Stimulated activated CD4-positive, alpha-beta T cell treated with anti-CD3 and anti-CD28 coated beads, Interleukin-1b, Interleukin-23, amount 100 ng/mL, for 1 hour (primary cell): ENCODE results near the gene EFCAB8.
"Not testable (repeated sequence)": the region's sequence is repeated elsewhere in the genome, so short reads cannot be mapped to it uniquely, and the experiment has no call there.

Experiments
- DNase-seq, 2 donors: peaks; one replicate each; pipeline ENCODE4 v3.0.0-alpha.2; 2020; ENCODE audit warnings: low read depth in 2 of 2

EFCAB8 gene

GRCh38 chr20:32909896-32910571 is 51.3 kb downstream of the EFCAB8 start:
- DNase-seq = no peak

DNA sequence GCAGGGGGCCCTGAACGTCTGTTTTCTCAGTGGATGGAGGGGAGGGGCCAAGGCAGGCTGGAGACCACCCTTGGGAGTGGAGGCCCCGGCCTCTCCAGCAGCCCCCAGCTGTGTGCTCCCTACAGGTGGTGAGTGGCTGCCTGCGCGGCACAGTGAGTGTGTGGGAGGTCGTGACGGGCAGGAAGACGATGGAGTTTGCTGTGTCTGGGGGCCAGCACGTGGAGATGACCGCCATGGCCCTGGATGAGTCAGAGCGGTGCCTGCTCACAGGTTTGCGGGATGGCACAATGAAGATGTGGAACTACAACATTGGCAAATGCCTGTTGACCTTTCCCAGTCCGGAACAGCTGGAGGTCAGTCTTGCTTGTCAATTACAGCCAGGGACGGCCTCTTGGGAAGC is 52.6 kb downstream of the EFCAB8 start:
- DNase-seq = no peak

- no peak for DNase-seq
These were observed 54.0 kb downstream of the EFCAB8 start for GRCh38 chr20:32912688-32913087.

DNA sequence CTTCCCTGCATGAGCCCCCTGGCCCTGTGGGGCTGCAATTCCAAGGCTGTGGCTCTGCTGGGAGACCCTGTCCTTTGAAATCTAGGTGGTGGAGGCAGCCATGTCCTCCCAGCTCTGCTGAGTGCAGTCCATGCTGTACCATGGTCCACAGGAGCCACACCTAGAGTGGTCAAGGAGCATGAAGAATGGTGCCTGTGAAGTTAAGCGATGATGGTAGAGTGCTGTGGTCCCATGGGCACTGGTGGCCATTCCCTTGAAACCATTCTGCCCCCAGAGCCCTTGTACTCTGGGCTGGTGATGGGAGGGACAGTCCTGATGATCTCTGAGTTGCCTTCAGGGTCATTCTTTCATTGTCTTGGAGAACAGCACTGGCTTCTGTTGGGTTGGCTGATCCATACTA is 55.3 kb downstream of the EFCAB8 start:
- no peak for DNase-seq

GRCh38 chr20:32917191-32917950 is 58.6 kb downstream of the EFCAB8 start:
- no peak for DNase-seq

- DNase-seq = no peak
These were observed 59.6 kb downstream of the EFCAB8 start for GRCh38 chr20:32918296-32918695.

- no peak for DNase-seq
These were observed 60.0 kb downstream of the EFCAB8 start for GRCh38 chr20:32918751-32919150.

DNA sequence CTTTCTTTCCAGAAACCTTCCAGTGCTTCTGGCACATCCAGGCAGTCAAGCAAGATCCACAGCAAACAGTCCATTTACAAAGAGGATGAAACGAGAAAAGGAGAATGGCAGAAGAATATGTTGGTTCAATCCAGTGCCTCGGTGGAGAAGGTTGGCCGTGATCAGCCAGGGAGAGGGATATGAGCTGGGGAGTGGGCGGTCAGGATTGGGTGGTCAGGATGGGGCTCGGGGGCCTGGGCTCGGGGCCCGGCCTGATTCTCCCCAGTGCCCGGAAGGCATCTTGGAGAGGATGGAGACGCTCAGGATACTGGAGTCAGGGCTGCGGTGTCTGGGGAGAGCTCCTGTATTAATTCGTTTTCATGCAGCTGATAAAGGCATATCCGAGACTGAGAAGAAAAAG is 61.3 kb downstream of the EFCAB8 start:
- no peak for DNase-seq

DNA sequence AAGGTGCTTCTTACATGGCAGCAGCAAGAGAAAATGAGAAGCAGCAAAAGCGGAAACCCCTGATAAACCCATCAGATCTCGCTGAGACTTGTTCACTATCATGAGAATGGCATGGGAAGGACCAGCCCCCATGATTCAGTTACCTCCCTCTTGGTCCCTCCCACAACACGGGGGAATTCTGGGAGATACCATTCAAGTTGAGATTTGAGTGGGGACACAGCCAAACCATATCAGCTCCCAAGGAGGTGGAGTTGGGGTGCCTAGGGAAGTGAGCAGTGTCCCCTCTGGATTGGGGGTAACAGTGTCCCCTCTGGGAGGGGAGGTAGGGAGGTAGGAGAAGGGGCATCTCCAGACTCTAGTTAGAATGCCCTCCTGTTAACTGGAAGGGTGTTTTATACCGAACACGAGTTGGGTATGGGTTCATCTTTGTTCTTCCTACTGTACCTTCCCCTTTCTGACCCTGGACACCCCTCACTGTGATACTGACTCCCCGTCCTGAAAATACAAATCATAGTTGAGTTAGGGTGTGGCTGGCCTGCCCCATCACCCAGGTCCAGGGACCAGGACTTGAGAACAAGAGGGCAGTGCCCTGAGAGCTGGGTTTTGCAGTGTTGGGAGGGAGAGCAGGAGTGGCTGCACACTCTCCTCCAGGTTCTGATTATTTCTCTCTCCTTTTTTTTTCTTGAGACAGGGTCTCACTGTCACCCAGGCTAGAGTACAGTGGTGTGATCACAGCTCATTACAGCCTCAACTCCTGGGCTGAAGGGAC is 62.0 kb downstream of the EFCAB8 start:
- DNase-seq = no peak

GRCh38 chr20:32922466-32922865 is 63.7 kb downstream of the EFCAB8 start:
- no peak for DNase-seq

GRCh38 chr20:32924781-32925180 is 66.1 kb downstream of the EFCAB8 start:
- no peak for DNase-seq

- no peak for DNase-seq
These were observed 66.9 kb downstream of the EFCAB8 start for GRCh38 chr20:32925481-32926196.

- no peak for DNase-seq
These were observed 70.4 kb downstream of the EFCAB8 start for GRCh38 chr20:32929162-32929561.

DNA sequence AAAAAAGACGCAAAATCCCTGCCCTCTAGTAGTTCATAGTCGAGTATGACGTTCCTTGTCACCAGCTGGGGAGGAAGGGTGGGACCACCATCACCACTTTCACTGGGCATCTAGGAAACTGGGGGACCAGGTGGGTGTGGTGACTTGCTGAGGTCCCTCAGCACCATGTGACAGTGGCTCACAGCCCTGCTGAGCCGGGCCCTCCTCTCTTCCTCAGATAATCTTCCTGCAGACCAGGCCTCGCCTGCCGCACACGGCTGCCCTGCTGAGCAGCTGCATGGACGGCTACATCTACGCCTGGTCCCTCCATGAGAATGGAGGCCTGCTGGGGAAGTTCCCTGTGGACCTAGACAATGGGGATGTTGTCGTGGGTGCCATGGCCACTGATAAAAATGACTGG is 71.5 kb downstream of the EFCAB8 start:
- DNase-seq = no peak

DNA sequence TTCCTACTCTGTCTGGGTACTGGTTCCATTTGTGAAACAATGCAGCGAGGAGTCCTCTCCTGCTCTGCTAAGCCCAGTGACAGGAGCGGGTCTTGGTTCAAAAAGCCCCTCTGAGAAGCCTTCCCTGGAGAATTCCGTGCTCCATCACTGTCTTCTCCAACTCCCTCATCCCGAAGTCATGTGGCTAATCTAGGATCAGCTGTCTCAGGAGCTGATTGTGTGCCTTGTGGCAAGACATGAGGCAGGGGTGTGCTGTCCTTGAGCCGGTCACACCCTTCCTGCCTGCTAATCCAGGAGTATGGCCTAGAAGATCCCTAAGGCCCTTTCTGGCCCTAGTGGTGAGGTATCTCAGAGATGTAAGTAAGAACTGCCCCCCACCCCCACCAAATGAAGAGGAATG is 72.0 kb downstream of the EFCAB8 start:
- no peak for DNase-seq

GRCh38 chr20:32934580-32934979 is 75.9 kb downstream of the EFCAB8 start:
- DNase-seq = no peak

DNA sequence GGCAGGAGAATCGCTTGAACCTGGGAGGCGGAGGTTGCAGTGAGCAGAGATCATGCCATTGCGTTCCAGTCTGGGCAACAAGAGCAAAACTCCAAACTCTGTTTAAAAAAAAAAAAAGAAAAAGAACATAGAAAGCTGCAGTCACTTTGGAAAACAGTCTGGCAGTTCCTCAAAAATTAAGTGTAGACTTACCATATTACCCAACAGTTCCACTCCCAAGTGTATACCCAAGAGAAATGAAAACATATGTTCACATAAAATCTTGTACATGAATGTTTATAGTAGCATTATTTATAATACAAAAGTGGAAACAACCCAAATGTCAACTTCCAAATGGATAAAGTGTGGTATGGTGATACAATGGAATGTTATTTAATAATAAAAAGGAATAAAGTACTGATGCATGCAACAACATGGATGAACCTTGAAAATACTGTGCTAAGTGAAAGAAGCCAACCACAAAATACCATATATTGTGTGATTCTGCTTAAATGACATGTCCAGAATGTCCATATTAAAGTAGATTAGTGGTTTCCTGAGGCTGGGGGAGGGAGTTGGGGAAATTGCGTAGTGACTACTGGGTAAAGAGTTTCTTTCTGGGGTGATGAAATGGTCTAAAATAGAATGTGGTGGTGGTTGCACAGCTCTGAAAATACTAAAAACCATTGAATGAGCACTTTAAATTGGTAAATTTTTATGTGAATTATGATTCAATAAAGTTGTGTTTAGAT is 82.6 kb downstream of the EFCAB8 start:
- no peak for DNase-seq

GRCh38 chr20:32943490-32944052 is 84.8 kb downstream of the EFCAB8 start:
- no peak for DNase-seq

- no peak for DNase-seq
These were observed 87.0 kb downstream of the EFCAB8 start for GRCh38 chr20:32945710-32946221.

GRCh38 chr20:32946629-32947028 is 87.9 kb downstream of the EFCAB8 start:
- no peak for DNase-seq

GRCh38 chr20:32950539-32950938 is 91.8 kb downstream of the EFCAB8 start:
- DNase-seq = not testable (repeated sequence)
